ENCODE data around the gene MTR. TPM values are rescaled to one million over a fixed set of nuclear protein-coding genes. Genes with fewer than 3 reads are reported as not detected.

MTR gene
- 48.5 TPM for total RNA-seq

GRCh38 chr1:236795035-236795756 is at the start of gene MTR:
MTR (plus strand) TSS chr1:236795292; CDS start chr1:236795704, 412 bp downstream.

Other genes starting within 250 kb of the MTR start
- gene HEATR1, start 190.8 kb upstream of the MTR start, total RNA-seq, result 92.3 TPM
- gene ACTN2, start 108.8 kb upstream of the MTR start, total RNA-seq, result 138 TPM
- not detected for gene MT1HL1, start 209.1 kb downstream of the MTR start, total RNA-seq
- 61.7 TPM for gene RYR2, start 246.9 kb downstream of the MTR start, total RNA-seq

All from parietal lobe (tissue), 1 donor.